ENCODE measurements around the gene TSKU.
"Not testable (repeated sequence)": the region's sequence is repeated elsewhere in the genome, so short reads cannot be mapped to it uniquely, and the experiment has no call there.

Gene TSKU

GRCh38 chr11:76803811-76804600 is 20.9 kb downstream of the TSKU start:
- no peak for DNase-seq

DNA sequence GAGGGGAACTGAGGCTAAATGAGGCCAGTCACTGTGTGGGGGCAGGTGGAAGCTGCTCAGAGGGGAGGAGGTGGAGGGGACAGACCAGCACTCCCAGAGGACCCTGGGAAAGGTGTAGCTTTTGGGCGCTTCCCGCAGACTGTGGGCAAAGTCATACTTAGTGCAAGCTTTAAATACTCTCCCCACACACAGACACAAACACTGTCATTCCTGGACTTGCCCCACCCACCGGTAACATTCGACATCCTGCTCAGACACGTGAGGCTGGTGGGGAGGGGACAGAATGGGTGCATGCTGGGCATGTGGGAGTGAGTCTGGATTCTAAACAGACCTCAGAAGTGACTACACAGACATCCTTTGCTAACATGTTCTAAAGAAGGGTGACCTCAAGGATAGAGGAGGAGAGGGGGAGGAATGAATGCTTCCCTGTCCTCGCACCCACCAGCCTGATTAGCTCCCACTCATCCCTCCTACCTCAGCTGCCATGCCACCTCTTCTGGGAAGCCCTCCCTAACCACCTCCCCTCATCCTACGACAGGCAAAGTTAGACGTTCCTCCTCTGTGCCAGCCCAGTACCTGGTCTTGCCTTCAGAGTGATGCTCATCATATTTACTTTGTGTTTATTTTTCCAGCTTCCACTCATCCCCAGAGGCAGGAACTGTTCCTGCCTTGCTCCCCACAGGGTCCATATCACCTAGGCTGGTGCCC is 22.2 kb downstream of the TSKU start:
- DNase-seq = no peak

GRCh38 chr11:76806131-76806530 is 23.0 kb downstream of the TSKU start:
- no peak for DNase-seq

GRCh38 chr11:76806608-76807205 is 23.6 kb downstream of the TSKU start:
- DNase-seq = no peak

- DNase-seq = peak; percentile 89
These were observed 24.2 kb downstream of the TSKU start for GRCh38 chr11:76807206-76807875.

DNA sequence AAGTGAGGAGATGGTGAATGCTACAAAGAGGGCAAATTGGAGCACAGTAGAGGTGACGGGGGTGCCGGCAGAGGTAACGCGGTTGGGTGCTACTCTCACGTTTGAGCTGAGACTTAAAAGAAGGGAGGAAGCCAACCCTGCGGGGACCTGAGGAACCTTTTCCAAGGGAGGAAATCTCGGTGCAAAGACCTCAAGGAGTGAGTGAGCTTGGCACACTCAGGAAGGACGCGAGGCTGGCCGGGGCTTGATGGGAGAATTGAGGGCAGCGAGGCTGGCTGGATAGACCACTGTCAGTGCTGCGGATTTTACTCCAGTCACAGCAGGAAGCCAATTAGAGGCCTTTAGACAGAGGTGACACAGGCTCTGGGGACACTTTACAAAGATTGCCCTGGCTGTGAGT is 25.0 kb downstream of the TSKU start:
- no peak for DNase-seq

DNA sequence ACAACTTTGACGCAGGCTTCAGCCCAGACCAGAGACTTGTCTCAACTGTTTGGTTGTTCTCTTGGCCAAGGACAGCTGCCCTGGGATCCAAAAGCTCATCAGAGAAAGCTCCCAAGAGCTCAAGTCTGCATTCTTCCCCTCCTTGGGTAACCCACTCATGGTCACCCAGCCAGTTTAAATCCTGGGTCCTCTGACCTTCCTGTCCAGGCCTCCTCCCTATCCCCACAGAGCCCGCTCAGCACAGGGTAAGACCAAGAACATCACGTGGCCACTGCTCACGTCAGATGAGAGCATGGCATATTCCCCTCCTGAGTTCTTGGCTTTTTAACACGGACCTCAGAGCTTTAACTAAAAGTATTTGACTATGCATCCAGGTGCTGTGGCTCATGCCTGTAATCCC is 25.8 kb downstream of the TSKU start:
- no peak for DNase-seq

DNA sequence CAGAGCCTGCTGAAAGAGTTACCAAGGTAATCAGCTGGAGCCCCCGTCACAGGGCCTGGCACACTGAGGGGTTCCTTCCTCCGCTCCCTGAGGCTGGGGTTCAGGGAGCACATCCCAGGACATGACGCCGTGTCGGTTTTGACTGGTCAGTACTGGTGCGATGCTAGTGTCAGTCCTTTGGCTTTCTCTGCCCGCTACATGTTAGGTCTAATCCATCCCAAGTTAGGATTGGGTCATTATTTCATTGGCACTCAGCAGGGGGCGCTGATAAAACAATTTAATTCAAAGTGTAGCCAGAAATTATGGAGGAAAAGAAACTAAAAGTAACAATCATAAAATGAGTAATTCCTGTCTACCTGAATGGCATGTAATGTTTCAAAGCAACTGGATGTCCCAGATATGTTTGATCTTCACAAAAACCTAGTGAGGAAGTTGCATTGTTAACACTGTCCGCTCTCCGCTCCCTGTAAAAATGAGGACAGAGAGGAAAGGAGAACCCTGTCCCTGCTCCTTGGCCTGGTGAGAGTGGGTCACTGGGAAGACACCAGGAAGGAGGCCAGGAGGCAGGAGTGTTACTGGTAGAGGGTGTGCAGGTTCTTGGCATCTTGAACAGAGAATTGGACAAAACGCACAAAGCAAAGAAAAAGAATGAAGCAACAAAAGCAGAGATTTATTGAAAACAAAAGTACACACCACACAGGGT is 27.1 kb downstream of the TSKU start:
- no peak for DNase-seq

GRCh38 chr11:76811259-76811658 is 28.1 kb downstream of the TSKU start:
- no peak for DNase-seq

DNA sequence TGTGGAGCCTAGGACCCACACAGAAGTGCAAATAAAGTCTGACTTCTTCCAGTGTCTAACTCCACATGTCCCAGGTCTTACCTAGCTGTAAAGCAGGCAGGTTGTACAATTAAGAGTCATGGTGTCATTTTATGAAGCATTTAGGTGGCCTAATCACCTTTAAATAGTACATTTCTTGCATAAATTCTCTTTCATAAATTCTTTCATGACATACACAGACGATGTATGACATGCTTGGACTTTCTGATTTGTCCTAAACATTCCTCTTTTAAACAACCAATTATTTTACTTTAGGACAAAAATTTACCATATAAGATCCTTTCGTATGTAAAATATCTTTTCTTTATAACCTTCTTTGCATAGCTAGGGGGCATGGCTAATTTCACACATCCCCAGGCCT is 31.3 kb downstream of the TSKU start:
- no peak for DNase-seq

- DNase-seq = not testable (repeated sequence)
These were observed 32.5 kb downstream of the TSKU start for GRCh38 chr11:76815678-76816077.

GRCh38 chr11:76820184-76820566 is 37.0 kb downstream of the TSKU start:
- DNase-seq = no peak

DNA sequence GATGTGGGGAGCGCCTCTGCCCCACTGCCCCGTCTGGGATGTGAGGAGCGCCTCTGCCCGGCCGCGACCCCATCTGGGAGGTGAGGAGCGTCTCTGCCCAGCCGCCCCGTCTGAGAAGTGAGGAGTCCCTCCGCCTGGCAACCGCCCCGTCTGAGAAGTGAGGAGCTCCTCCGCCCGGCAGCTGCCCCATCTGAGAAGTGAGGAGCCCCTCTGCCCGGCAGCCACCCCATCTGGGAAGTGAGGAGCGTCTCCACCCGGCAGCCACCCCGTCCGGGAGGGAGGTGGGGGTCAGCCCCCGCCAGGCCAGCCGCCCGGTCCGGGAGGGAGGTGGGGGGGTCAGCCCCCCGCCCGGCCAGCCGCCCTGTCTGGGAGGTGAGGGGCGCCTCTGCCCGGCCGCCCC is 38.2 kb downstream of the TSKU start:
- not testable (repeated sequence) for DNase-seq

DNA sequence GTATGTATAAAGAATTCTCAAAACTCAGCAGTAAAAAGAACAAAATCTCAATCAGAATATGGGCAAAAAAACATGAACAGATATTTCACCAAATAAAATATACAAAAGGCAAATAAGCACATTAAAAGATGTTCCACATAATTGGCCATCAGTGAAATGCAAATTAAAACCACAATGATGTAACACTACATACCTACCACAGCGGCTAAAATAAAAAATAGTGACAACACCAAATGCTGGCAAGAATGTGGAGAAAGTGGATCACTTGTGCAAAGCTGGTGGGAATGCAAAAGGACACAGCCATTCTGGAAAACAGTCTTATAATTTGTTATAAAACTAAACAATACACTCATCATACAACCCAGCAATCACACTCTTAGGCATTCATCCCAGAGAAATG is 39.2 kb downstream of the TSKU start:
- no peak for DNase-seq

DNA sequence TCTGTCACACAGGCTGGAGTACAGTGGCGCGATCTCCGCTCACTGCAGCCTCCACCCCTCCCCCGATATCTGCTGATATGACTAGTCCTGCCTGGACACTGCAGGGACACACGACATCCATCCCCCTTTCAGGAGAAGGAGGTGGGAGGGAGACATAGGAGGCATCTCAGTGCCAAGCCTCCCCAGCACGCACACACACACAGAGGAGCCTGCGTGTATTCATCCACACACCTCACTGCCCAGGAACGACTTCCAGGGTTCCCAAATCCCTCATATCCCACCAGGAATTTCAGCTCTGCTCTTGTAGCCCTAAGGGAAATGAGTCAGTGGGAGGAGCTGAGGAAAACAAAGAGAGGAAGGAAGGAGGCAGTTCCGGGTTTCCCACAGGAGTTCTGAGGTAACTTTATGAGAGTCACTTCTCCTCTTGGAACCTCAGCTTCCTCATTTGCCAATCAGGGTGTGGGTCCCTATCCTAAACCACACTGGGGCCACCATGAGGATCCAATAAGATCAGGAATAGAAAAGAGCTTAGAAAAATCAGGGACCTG is 40.4 kb downstream of the TSKU start:
- DNase-seq = no peak

DNA sequence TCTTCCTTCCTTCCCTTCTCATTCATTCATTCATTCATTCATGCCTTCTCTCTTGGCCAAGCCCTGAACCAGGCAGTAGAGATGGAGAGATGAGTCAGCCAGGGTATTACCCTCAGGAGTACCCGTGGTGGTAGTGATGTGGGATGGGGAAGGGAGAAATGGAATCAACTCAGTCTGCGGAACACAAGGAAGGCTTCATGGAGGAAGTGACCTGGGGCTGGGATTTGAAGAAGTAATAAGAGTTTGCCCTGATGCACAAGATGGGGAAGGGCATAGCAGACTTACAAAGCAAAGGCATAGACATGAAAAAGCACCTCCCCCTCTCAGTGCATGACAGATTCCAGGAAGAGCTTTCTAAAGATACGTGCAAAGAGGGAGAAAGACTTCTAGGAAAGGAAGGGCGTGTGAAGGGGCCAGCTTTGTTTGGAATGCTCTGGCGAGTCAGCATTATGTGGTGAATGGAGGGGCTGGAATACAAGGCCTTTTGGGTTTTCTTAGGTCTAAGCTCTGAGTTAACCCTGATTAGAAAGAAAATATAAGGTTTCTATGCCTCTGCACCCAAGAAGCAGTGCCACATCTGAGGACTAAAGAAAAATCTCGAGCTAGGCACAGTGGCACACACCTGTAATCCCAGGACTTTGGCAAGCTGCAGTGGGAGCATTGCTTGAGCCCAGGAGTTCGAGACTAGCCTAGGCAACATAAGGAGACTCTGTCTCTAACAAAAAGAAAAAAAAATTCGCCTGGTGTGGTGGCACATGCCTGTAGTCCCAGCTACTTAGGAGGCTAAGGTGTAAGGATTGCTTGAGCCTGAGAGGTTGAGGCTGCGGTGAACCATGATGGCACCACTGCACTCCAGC is 41.2 kb downstream of the TSKU start:
- no peak for DNase-seq

DNA sequence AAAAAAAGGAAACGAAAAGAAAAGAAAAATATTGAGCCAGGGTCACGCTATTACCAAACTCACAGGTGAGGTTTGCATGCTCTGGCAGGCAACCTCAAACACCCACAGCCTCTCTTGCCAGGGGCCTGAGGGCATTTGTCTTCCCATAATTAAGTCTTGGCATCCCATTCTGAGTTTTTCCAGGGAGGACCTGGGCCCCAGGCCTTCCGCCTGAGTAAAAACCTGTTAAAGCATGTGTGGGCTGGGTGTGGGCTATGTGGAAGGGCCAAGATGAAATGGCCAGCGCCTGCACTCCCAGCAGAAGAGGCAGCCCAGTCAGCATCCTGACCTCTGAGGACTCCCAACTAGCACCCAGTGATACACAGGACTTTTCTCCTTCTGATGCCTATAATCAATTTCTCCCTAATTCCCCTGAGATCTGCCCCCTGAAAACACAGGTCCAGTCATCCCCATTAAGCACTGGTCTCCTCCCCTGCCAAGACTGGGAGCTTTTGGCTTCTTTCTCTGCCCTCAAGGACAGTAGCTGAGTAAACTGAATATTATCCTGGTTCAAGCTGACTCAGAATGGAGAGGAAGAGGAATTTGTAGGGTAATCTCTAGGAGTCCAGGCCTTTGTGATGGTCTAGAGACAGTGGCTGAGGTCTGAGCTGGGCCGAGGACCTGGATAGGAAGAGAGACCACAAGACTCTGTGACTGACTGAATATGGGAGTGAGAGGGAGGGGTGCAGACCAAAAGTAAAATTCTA is 42.0 kb downstream of the TSKU start:
- DNase-seq = no peak

DNA sequence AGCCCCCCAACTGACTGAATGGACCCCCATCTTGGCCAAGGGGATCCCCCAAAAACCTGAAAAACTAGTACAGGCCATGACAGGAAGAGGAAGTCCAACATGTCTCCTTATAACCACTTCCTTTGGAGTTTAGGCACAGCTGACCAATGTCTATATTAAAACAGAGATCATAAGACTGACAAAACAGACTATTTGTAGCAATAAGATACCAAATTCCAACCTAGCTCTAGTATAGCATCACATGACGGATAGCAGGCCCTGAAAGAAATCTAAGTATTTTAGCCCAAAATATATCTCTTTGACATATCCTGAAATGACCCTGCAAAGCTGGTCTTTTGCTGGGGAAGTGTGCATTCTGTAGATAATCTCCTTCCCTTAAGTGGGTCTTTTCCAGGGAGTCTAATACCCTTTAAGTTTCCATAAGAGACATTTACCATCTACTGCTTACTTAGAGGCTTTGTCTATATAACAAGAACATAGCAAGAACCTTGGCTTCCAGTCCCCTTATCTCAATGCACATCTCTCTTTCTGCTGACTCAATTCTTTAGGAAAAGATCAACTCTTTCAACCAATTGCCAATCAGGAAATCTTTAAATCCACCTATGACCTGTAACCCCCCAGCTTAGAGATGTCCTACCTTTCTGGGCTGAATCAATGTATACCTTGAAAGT is 42.7 kb downstream of the TSKU start:
- DNase-seq = no peak

DNA sequence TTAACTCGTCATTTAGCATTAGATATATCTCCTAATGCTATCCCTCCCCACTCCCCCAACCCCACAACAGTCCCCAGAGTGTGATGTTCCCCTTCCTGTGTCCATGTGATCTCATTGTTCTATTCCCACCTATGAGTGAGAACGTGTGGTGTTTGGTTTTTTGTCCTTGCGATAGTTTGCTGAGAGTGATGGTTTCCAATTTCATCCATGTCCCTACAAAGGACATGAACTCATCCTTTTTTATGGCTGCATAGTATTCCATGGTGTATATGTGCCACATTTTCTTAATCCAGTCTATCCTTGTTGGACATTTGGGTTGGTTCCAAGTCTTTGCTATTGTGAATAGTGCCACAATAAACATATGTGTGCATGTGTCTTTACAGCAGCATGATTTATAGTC is 43.4 kb downstream of the TSKU start:
- DNase-seq = not testable (repeated sequence)

- DNase-seq = not testable (repeated sequence)
These were observed 43.8 kb downstream of the TSKU start for GRCh38 chr11:76827005-76827404.
